NCI-H460 (cell line): ENCODE results near the gene PCID2. TPM values are rescaled to one million over a fixed set of nuclear protein-coding genes. Genes with fewer than 3 reads are reported as not detected.

Experiments used
- DNase-seq: peaks from one replicate; pipeline ENCODE4 v3.0.0-alpha.2; 2016; ENCODE audit warnings: low read depth; ENCODE audit errors: extremely low read depth
- small RNA-seq, 2 experiments: library from RNA; depleted of rRNA; stranded (forward); fragments of <200 nt; gene quantifications; one replicate each; pipeline ENCODE3, GENCODE V24; 2014
- total RNA-seq: library from RNA; depleted of rRNA; stranded (reverse); fragments of >200 nt; shearing (Covaris generic); gene quantifications from 2 replicates; pipeline ENCODE4 v1.2.3, GENCODE V29; 2014; rRNA removed

The PCID2 gene
- total RNA-seq, 1 experiment from 2014 or later: 124 TPM

DNA sequence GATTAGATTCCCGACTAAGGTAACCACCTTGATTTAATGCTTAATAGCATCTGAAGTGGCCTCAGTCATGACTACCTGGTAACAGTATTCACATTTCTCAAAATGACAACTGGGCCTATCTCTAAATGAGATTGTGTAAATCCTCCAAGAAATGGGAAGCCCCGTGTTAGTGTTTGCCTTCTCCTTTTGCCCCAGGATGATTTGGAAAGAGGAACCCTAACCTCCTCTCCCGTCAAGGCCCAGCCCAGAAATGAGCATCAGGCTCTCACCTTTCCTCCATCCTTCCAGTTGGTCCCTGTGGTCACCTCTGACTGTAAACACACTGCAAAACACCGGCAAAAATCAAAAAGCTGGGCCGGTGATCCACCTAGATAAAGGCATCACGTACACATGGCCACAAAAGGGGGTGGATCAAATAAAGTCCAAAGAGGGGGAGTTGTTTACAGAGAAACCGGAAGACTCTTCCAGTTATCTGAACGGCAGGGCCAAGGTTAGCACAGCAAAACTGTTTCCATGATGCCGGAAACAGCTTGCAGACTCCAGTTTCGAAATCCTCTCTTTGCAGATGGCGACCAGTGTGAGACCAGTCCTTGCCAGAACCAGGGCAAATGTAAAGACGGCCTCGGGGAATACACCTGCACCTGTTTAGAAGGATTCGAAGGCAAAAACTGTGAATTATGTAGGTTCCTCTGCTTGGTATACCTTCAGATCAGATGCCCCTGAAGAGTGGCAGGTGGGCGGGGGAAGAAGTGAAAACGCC, 69.5 kb downstream of the PCID2 start:
- no peak for DNase-seq

- DNase-seq: no peak
Observed at GRCh38 chr13:113137691-113138298, 70.7 kb downstream of the PCID2 start.

DNA sequence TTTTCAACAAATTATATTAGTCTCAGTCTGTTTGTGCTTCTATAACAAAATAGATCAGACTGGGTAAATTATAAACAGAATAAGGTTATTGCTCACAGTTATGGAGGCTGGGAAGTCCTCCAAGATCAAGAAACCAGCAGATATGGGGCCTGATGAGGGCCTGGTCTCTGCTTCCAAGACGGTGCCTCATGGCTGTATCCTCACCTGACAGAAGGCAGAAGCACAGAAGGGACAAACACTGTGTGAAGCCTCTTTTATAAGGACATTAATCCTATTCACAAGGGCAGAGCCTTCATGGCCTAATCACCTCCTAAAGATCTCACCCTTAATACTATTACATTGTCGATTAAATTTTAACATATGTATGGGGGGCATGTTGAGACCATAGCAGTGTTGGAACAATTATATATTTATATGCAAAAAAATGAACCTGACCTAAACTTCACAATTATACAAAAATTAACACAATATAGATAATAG, 73.1 kb downstream of the PCID2 start:
- DNase-seq: no peak

DNA sequence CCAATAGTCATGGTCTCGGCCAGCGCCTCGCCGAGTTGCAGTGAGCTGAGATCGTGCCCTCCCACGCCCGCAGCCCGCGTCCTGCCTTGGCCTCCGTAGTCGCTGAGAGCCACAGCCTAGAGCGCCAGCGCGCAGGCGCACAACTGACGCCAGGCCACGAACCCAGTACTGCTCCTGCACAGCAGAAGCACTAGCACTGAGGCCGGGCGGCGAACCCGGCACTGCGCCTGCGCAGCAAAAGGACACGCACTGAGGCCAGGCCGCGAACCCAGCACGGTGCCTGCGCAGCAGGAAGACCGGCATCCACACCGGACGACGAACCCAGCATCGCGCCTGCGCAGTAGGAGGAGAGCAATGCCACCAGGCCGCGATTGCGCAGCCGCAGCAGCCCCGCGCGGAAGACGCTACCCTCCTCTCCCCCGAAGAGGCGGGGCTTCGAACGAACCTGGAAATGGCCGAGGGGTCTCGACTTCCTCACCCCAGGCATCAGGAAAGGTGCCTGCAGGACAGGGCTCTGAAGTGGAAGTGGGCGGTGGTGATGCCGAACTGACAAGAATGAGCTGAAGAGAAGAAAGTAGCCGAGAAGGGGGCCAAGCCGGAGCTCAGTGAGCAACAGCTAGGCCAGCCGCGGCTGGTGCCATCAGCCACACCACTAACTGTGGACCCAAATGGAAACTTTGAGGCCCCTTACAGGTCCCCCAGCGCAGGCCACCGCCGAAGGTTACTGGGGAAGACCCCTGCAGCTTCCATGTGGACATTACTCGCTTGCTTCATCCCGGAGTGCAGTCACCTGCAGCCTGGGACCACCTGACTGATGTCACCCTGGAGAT, 78.3 kb downstream of the PCID2 start:
- no peak for DNase-seq

DNA sequence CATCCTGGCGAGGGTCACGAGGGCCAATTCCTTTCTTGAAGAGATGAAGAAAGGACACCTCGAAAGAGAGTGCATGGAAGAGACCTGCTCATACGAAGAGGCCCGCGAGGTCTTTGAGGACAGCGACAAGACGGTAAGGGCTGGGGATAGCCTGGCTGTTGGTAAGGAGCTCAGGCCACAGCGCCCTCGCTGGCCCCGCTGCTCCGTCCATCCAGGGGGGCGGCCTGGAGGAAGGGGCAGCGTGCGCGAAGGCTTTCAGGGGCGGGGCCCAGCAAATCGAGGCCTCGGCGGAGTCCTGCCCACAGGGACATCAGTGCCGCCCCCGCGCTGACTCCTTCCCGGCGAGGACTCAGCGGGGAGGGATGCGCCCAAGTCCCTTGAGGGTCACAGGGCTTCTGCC, 79.0 kb downstream of the PCID2 start:
- DNase-seq: no peak

Small RNA genes lying within 50 kb of the gene (small RNA-seq; reads per million reads assigned to genes)
- gene AL137002.1: 0 reads per million in 2 experiments

Other genes with a start within 250 kb of the PCID2 start
- gene MCF2L, start 239.5 kb downstream of the PCID2 start, total RNA-seq: 0.89 and 0.97 TPM in 2 replicates
- gene F7, start 102.9 kb downstream of the PCID2 start, total RNA-seq: 0.07 TPM in 1 of 2 replicates, not detected in the other
- 0.59 and 0.61 TPM in 2 replicates for gene F10, start 85.9 kb downstream of the PCID2 start, total RNA-seq
- gene PROZ, start 50.0 kb downstream of the PCID2 start, total RNA-seq: not detected in 2 replicates
- 151 and 160 TPM in 2 replicates for gene CUL4A, start 944 bp upstream of the PCID2 start, total RNA-seq
- gene LAMP1, start 88.6 kb upstream of the PCID2 start, total RNA-seq: 118 and 121 TPM in 2 replicates
- gene GRTP1, start 155.5 kb upstream of the PCID2 start, total RNA-seq: 2.1 TPM in 2 replicates
- 7.6 and 9.3 TPM in 2 replicates for gene ADPRHL1, start 244.8 kb upstream of the PCID2 start, total RNA-seq